HG03460 (cell line): ENCODE data around the gene GPRC5A.
"Not testable (repeated sequence)": the region's sequence is repeated elsewhere in the genome, so short reads cannot be mapped to it uniquely, and the experiment has no call there.

ENCODE experiments used
- ATAC-seq: cut with Tn5 transposase; IDR thresholded peaks from one replicate; pipeline ENCODE4 v1.9.1; 2021; ENCODE audit not compliant: unreplicated experiment

The GPRC5A gene

GRCh38 chr12:12891080-12891880, at the start of gene GPRC5A:
Gene GPRC5A, plus strand, starts transcription at chr12:12891562. Its CDS starts 16,688 bp downstream, at chr12:12908250.
- no peak for ATAC-seq

DNA sequence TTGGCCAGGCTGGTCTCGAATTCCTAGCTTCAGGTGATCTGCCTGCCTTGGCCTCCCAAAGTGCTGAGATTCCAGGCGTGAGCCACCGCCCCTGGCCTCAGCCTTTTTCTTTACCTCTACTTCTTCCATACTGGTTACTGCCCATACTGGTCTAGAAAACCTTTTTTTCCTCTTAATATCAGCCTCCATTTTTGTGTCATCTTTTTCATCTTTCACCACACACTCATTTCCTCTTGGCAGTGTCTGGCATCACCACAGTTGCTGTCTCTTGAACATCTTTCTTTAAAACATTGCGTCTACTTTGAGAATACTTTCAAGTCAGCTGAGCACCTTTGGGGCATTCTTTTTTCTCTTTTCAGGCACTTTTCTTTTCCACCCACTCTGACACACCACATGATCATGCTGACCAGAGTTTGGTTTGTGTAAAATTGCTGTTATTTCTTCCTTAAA, 45.5 kb upstream of the GPRC5A start:
- ATAC-seq, result no peak

GRCh38 chr12:12846780-12847179, 44.6 kb upstream of the GPRC5A start:
- not testable (repeated sequence) for ATAC-seq

DNA sequence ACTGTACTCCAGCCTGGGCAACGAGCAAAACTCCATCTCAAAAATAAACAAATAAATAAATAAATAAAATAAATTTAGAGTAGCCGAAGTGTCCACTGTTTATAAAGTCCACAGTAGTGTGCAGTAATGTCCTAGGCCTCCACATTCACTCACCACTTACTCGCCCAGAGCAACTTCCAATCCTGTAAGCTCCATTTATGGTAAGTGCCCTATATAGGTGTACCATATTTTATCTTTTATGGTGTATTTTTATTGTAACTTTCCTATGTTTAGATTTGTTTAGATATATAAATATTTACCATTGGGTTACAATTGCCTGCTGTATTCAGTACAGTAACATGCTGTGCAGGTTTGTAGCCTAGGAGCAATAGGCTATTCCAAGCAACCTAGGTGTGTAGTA, 37.9 kb upstream of the GPRC5A start:
- ATAC-seq, result no peak

DNA sequence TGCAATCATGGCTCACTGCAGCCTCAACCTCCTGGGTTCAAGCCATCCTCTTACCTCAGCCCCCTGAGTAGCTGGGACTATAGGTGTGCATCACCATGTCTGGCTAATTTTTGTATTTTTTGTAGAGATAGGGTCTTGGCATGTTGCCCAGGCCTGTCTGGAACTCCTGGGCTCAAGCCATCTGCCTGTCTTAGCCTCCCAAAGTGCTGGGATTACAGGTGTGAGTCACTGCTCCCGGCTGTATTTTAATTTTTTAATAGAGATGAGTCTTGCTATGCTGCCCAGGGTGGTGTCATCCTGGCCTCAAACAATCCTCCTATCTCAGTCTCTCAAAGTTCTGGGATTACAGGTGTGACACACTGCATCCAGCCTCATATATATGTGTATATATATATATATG, 31.7 kb upstream of the GPRC5A start:
- ATAC-seq, result no peak

- ATAC-seq, result no peak
These were observed 27.1 kb upstream of the GPRC5A start for GRCh38 chr12:12864243-12864642.

GRCh38 chr12:12868477-12869235, 22.7 kb upstream of the GPRC5A start:
- ATAC-seq, result no peak

DNA sequence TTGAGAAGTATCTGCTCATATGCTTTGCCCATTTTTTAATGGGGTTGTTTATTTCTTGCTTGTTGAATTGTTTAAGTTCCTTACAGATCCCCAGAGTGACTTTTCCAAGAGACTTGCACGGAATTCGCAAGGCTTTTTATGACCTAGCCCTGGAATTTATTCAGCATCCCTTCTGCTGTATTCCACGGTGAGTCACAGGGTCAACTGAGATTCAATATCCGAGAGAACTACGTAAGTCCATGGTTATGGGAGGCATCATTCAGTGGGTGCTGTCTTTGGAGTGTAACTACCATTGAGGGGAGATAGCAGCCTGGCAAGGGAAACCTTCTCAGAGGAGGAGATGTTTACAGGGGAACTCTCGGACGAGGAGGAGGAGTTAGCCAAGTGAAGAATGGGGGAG, 20.9 kb upstream of the GPRC5A start:
- ATAC-seq, result no peak

GRCh38 chr12:12871587-12872138, 19.7 kb upstream of the GPRC5A start:
- ATAC-seq, result no peak

GRCh38 chr12:12872139-12872933, 19.0 kb upstream of the GPRC5A start:
- no peak for ATAC-seq

- ATAC-seq, result no peak
These were observed 18.5 kb upstream of the GPRC5A start for GRCh38 chr12:12872934-12873275.

DNA sequence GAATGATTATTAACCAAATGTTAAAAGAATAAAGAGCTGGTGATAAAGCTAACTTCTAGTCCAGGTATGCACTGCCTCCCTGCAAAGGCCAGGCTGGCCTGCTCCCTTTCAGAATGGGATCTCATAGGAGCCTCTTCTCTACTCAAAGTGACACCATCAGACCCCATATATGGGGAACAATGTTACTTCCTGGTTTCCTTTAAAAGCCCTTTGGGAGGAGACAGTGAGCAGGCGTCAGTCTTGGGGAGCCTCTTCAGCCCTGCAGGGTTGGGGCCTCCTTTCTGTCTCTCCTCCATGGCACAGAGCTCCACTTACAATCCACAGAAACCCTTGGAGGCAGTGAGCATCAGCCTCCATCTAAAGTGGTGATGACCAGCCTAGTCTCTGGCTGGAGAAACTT, 17.3 kb upstream of the GPRC5A start:
- no peak for ATAC-seq

- not testable (repeated sequence) for ATAC-seq
These were observed 16.1 kb upstream of the GPRC5A start for GRCh38 chr12:12875301-12875700.

GRCh38 chr12:12877153-12877768, 14.1 kb upstream of the GPRC5A start:
- no peak for ATAC-seq

GRCh38 chr12:12877781-12878455, 13.4 kb upstream of the GPRC5A start:
- ATAC-seq, result no peak

DNA sequence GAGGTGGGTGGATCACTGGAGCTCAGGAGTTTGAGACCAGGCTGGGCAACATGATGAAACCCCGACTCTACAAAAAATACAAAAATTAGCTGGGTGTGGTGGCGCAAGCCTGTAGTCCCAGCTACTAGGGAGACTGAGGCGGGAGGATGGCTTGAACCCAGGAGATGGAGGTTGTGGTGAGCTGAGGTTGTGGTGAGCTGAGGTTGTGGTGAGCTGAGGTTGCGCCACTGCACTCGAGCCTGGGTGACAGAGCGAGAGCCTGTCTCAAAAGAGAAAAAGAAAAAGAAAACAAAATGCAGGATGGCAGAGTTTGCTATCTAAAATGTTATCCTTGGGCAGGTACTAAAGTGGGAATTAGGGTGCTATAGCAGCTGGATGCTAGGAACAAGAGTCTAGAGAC, 10.8 kb upstream of the GPRC5A start:
- no peak for ATAC-seq

GRCh38 chr12:12881151-12881909, 10.0 kb upstream of the GPRC5A start:
- no peak for ATAC-seq

DNA sequence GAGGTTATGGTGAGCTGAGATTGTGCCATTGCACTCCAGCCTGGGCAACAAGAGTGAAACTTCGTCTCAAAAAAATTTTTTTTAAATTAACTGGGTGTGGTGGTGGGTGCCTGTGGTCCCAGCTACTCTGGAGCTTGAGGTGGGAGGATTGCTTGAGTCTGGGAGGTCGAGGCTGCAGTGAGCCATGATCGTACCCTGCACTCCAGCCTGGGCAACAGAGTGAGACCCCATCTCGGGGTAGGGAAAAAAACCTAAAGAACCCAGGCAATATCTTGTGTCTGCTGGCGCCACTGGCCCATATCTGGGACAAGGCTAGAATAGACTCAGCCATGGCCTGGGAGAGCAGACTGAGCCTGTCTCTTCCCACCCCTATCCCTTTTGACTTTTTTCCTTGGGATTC, 9.1 kb upstream of the GPRC5A start:
- ATAC-seq, result no peak

DNA sequence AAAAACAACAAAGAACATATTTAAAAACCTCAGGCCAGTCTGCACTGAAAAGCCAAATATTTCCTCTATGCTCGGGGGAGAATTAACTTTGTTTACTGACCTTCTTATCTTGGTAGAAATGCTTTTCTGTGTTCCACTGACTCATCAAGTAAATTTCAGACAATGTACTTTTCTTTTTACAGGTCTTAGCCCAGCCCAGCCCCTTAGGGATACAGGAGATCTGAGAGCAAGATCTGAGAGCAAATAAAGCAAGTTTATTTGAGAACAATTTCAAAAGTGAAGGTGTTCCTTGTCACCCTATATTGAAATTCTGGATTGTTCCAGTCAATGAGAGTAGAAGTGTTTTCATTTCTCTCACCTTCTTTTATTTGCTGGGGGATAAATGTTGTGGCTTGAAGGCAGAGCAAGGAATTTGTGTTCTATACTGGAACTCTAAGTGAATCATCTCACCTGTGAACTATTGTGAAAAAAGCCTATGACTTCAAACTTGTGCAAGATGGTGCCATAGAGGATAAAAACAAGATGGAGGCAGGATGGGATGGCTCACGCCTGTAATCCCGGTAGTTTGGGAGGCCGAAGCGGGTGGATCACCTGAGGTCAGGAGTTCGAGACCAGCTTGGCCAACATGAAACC, 7.9 kb upstream of the GPRC5A start:
- no peak for ATAC-seq
